GM12878 (cell line): ENCODE results near the gene ABCF1. TPM values are rescaled to one million over a fixed set of nuclear protein-coding genes. Genes with fewer than 3 reads are reported as not detected.

Experiments
- CBX3 ChIP-seq: fragments of 200-600 bp; sonication (generic); IDR thresholded peaks from 2 replicates; pipeline ENCODE4 v1.6.1; 2016; ENCODE audit warnings: low read depth, borderline replicate concordance
- E2F8 ChIP-seq: fragments of 450-650 bp; IDR thresholded peaks from 2 replicates; pipeline ENCODE4 v1.6.1; 2018; ENCODE audit warnings: mild to moderate bottlenecking, low read depth, moderate library complexity; ENCODE audit not compliant: partially characterized antibody
- EED ChIP-seq: sonication (generic); IDR thresholded peaks from 2 replicates; pipeline ENCODE4 v1.6.1; 2016; ENCODE audit warnings: antibody characterized with exemption, low read depth
- EGR1 ChIP-seq, 2 experiments: IDR thresholded peaks; 1 replicate in 1 of 2; 2 replicates in 1 of 2; pipeline ENCODE4 v1.6.1; 2011 to 2012; ENCODE audit warnings: low read depth in 2 of 2, low read length in 2 of 2, borderline replicate concordance in 1 of 2, mild to moderate bottlenecking in 1 of 2, moderate library complexity in 1 of 2
- JUND ChIP-seq: IDR thresholded peaks from 2 replicates; pipeline ENCODE4 v1.6.1; 2012; ENCODE audit warnings: low read depth, mild to moderate bottlenecking, low read length, improper control_type of control experiment, moderate library complexity
- MEF2A ChIP-seq: IDR thresholded peaks from 2 replicates; pipeline ENCODE4 v1.6.1; 2011; ENCODE audit warnings: low read depth, mild to moderate bottlenecking, low read length, moderate library complexity; ENCODE audit not compliant: insufficient read depth
- NR2F1 ChIP-seq: fragments of 450-650 bp; conservative IDR thresholded peaks from 2 replicates; pipeline ENCODE4 v1.6.1; 2017; ENCODE audit warnings: mild to moderate bottlenecking
- PAX5 ChIP-seq: IDR thresholded peaks from 2 replicates; pipeline ENCODE4 v1.6.1; 2011; ENCODE audit warnings: low read depth, low read length, borderline replicate concordance
- RCOR1 ChIP-seq: conservative IDR thresholded peaks from 2 replicates; pipeline ENCODE4 v1.6.1; 2012; ENCODE audit warnings: low read depth, low read length, improper control_type of control experiment
- RELA ChIP-seq: fragments of 450-650 bp; IDR thresholded peaks from 2 replicates; pipeline ENCODE4 v1.8.0; 2014; ENCODE audit warnings: borderline replicate concordance; ENCODE audit not compliant: partially characterized antibody
- REST ChIP-seq: IDR thresholded peaks from 2 replicates; pipeline ENCODE4 v1.6.1; 2012; ENCODE audit warnings: mild to moderate bottlenecking, low read depth, low read length
- SP1 ChIP-seq: IDR thresholded peaks from one replicate; pipeline ENCODE4 v1.6.1; 2011; ENCODE audit warnings: low read depth, low read length
- SREBF1 ChIP-seq: IDR thresholded peaks from 2 replicates; pipeline ENCODE4 v1.6.1; 2012; ENCODE audit warnings: mild to moderate bottlenecking, low read length
- SREBF2 ChIP-seq: IDR thresholded peaks from 2 replicates; pipeline ENCODE4 v1.6.1; 2012; ENCODE audit warnings: mild to moderate bottlenecking, low read length
- STAT3 ChIP-seq: IDR thresholded peaks from 2 replicates; pipeline ENCODE4 v1.6.1; 2011; ENCODE audit warnings: low read depth, low read length, improper control_type of control experiment
- TCF3 ChIP-seq: IDR thresholded peaks from 2 replicates; pipeline ENCODE4 v1.6.1; 2012; ENCODE audit warnings: low read depth, mild to moderate bottlenecking, low read length, borderline replicate concordance; ENCODE audit not compliant: insufficient read depth
- ZNF207 ChIP-seq: fragments of 450-650 bp; IDR thresholded peaks from 2 replicates; pipeline ENCODE4 v1.6.1; 2014; ENCODE audit warnings: antibody characterized with exemption, mild to moderate bottlenecking, borderline replicate concordance
- ZNF384 ChIP-seq: IDR thresholded peaks from 2 replicates; pipeline ENCODE4 v1.6.1; 2012; ENCODE audit warnings: low read depth, mild to moderate bottlenecking, low read length, improper control_type of control experiment, borderline replicate concordance
- ZNF592 ChIP-seq: fragments of 450-650 bp; IDR thresholded peaks from 2 replicates; pipeline ENCODE4 v1.6.1; 2017; ENCODE audit warnings: mild to moderate bottlenecking, moderate library complexity
- polyA plus RNA-seq, 11 experiments: library from polyadenylated mRNA; depleted of rRNA in 4 of 11; unstranded in 6 of 11; stranded (reverse) in 5 of 11; fragments of >200 nt; fragmentation: Nextera tagmentation in 4 of 11; fragmentation: Illumina TruSeq in 1 of 11; extraction: Ambion mirVana in 4 of 11; extraction: Trizol in 1 of 11; gene quantifications; 1 replicate in 1 of 11; 2 replicates in 10 of 11; pipeline versions ENCODE4 v1.2.1 to v1.2.3, GENCODE V29; 2011 to 2016; ENCODE audit warnings: inconsistent platforms in 2 of 11, missing spikeins in 2 of 11, low read depth in 1 of 11
- total RNA-seq, 4 experiments: library from RNA; depleted of rRNA in 3 of 4; stranded (reverse); fragments of >200 nt in 3 of 4; fragmentation: Illumina TruSeq in 1 of 4; extraction: Trizol in 1 of 4; gene quantifications; 2 replicates each; pipeline versions ENCODE4 v1.2.1 to v1.2.3, GENCODE V29; 2013 to 2021

ABCF1 gene
- total and polyA plus RNA-seq, 10 of the 15 experiments (the other 5 are each of a cell fraction or from before 2014, with no cell fraction given) = 21.3 to 79.6 (median 55.9) TPM

- TF ChIP-seq REST (no peak), RELA (peak; percentile 77), TCF3 (no peak), EGR1 (IDR thresholded peaks at IDR 0.05; ENCODE audit: borderline replicate concordance in 1 of 2, low read depth in 2 of 2, low read length in 2 of 2) (peak in 1 of 2 experiments; percentile 95; a peak in 2 of 3 replicates), ZNF592 (0 out of 2 replicates have a peak, but pooled peaks have one; percentile 5), SREBF2 (no peak), SP1 (peak; percentile 68), ZNF207 (0 out of 2 replicates have a peak, but pooled peaks have one; percentile 28), NR2F1 (peak; percentile 100), MEF2A (no peak), E2F8 (no peak), CBX3 (no peak), ZNF384 (no peak), SREBF1 (peak; percentile 78; the same call in 1 of the 2 replicates), PAX5 (peak; percentile 42; the same call in 1 of the 2 replicates), RCOR1 (no peak), EED (0 out of 2 replicates have a peak, but pooled peaks have one; percentile 33), JUND (peak; percentile 98), STAT3 (no peak)
Observed at GRCh38 chr6:30556066-30556905, 15.0 kb upstream of the ABCF1 start, which contains the start of gene GNL1 (continued).
